ENCODE measurements around the gene SF3B4. TPM values are rescaled to one million over a fixed set of nuclear protein-coding genes. Genes with fewer than 3 reads are reported as not detected.
A peak's percentile ranks its signal among the peaks of the same experiment; 100 is the strongest.

Gene SF3B4
- total and polyA plus RNA-seq, 2 of the 13 experiments (the other 11 are each of a cell fraction or from before 2014, with no cell fraction given): 13.8 to 14.8 TPM

DNA sequence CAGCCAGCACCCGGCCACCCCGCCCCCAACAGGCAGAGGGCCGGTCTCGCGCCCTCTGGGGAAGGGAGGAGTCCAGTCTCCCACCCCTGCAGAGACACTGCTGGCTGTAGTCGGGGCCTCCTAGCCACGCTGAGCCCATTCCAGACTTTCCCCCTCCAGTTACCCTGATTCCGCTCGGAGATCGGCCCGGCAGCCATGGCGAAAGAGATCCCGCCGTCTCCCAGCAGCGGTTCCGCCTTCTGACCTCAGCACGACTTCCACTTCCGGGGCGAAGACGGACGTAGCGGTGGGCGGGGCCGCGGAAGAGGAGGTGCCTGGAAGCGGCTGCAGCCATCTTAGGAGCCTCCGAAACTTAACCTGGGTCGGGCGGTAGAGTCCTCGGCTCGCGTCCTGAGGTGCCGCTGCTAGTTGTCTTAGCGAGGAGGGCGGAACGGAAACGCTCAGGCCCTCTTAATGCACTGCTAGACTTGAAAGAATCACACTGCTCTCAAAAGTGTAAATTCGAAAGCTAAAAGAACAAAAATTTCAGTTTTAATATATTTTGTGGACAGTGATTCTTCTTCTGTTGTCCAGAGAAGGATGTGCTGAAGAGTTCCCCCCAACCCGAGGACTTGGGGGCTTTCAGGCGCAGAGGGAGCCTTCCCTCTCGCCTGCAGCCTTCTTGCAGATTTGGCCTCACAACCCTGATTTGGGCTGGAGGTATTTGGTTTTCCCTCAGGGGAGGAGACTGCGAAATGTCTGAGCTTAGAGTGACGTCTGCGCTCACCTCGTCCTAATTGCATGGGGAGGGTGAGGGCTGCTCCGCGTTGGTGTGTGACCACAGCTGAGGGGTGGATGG is at the start of gene SF3B4 (continued):
- TF ChIP-seq, protein P1, sequence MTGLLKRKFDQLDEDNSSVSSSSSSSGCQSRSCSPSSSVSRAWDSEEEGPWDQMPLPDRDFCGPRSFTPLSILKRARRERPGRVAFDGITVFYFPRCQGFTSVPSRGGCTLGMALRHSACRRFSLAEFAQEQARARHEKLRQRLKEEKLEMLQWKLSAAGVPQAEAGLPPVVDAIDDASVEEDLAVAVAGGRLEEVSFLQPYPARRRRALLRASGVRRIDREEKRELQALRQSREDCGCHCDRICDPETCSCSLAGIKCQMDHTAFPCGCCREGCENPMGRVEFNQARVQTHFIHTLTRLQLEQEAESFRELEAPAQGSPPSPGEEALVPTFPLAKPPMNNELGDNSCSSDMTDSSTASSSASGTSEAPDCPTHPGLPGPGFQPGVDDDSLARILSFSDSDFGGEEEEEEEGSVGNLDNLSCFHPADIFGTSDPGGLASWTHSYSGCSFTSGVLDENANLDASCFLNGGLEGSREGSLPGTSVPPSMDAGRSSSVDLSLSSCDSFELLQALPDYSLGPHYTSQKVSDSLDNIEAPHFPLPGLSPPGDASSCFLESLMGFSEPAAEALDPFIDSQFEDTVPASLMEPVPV (CRISPR knock-in tag; IDR thresholded peaks at IDR 0.05): 0 out of 2 replicates have a peak, but pooled peaks have one; percentile 35
- TF ChIP-seq ZNF788 (CRISPR knock-in tag; IDR thresholded peaks at IDR 0.05; ENCODE audit: borderline replicate concordance) (peak; percentile 77; the same call in 1 of the 2 replicates), LCORL (IDR thresholded peaks at IDR 0.05) (no peak), LCORL (CRISPR knock-in tag; IDR thresholded peaks at IDR 0.05) (peak; percentile 77), ZNF776 (CRISPR knock-in tag; IDR thresholded peaks at IDR 0.05) (0 out of 2 replicates have a peak, but pooled peaks have one; percentile 33), ZNF460 (CRISPR knock-in tag; IDR thresholded peaks at IDR 0.05; ENCODE audit: borderline replicate concordance) (no peak), SNRNP70 (IDR thresholded peaks at IDR 0.05; ENCODE audit: low read depth, low read length) (no peak), GATAD1 (CRISPR knock-in tag; IDR thresholded peaks at IDR 0.05) (peak; percentile 95), DNMT3B (CRISPR knock-in tag; conservative IDR thresholded peaks at IDR 0.05) (no peak), NR2F1 (CRISPR knock-in tag; IDR thresholded peaks at IDR 0.05) (no peak), ZNF207 (IDR thresholded peaks at IDR 0.05; ENCODE audit: borderline replicate concordance) (no peak), SETDB1 (CRISPR knock-in tag; IDR thresholded peaks at IDR 0.05; ENCODE audit: borderline replicate concordance) (no peak), WIZ (CRISPR knock-in tag; IDR thresholded peaks at IDR 0.05) (peak; percentile 75; the same call in 1 of the 2 replicates), MAF1 (CRISPR knock-in tag; IDR thresholded peaks at IDR 0.05; ENCODE audit: borderline replicate concordance) (no peak), NFIC (IDR thresholded peaks at IDR 0.05; ENCODE audit: low read length) (no peak), ATF7 (IDR thresholded peaks at IDR 0.05) (no peak), ATF7 (CRISPR knock-in tag; IDR thresholded peaks at IDR 0.05) (no peak), ZNF891 (CRISPR knock-in tag; IDR thresholded peaks at IDR 0.05) (peak; percentile 34; the same call in 1 of the 2 replicates)
- TF ChIP-seq, protein P2, sequence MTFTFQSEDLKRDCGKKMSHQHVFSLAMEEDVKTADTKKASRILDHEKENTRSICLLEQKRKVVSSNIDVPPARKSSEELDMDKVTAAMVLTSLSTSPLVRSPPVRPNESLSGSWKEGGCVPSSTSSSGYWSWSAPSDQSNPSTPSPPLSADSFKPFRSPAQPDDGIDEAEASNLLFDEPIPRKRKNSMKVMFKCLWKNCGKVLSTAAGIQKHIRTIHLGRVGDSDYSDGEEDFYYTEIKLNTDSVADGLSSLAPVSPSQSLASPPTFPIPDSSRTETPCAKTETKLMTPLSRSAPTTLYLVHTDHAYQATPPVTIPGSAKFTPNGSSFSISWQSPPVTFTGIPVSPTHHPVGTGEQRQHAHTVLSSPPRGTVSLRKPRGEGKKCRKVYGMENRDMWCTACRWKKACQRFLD (CRISPR knock-in tag; IDR thresholded peaks at IDR 0.05; ENCODE audit: borderline replicate concordance): peak; percentile 25; the same call in 1 of the 2 replicates
- TF ChIP-seq, protein P3, sequence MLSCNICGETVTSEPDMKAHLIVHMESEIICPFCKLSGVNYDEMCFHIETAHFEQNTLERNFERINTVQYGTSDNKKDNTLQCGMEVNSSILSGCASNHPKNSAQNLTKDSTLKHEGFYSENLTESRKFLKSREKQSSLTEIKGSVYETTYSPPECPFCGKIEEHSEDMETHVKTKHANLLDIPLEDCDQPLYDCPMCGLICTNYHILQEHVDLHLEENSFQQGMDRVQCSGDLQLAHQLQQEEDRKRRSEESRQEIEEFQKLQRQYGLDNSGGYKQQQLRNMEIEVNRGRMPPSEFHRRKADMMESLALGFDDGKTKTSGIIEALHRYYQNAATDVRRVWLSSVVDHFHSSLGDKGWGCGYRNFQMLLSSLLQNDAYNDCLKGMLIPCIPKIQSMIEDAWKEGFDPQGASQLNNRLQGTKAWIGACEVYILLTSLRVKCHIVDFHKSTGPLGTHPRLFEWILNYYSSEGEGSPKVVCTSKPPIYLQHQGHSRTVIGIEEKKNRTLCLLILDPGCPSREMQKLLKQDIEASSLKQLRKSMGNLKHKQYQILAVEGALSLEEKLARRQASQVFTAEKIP (CRISPR knock-in tag; IDR thresholded peaks at IDR 0.05; ENCODE audit: borderline replicate concordance): no peak
- TF ChIP-seq, protein P4, sequence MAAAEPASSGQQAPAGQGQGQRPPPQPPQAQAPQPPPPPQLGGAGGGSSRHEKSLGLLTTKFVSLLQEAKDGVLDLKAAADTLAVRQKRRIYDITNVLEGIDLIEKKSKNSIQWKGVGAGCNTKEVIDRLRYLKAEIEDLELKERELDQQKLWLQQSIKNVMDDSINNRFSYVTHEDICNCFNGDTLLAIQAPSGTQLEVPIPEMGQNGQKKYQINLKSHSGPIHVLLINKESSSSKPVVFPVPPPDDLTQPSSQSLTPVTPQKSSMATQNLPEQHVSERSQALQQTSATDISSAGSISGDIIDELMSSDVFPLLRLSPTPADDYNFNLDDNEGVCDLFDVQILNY (CRISPR knock-in tag; conservative IDR thresholded peaks at IDR 0.05): peak; percentile 62; the same call in 1 of the 2 replicates
- TF ChIP-seq, protein P5, sequence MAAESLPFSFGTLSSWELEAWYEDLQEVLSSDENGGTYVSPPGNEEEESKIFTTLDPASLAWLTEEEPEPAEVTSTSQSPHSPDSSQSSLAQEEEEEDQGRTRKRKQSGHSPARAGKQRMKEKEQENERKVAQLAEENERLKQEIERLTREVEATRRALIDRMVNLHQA (CRISPR knock-in tag; IDR thresholded peaks at IDR 0.05): no peak

Measured in HepG2 (cell line).